ENCODE data around the gene SPNS2. TPM values are rescaled to one million over a fixed set of nuclear protein-coding genes. Genes with fewer than 3 reads are reported as not detected.
"Not testable (repeated sequence)": the region's sequence is repeated elsewhere in the genome, so short reads cannot be mapped to it uniquely, and the experiment has no call there.

SPNS2 gene
- total and polyA plus RNA-seq, 4 donors = 17.7 to 67.3 (median 41.5) TPM

- WGBS (ENCODE audit: insufficient coverage) = 36% methylated on average over 17 of the region's 18 CpGs
- no peaks in the 10 kb centered on the region for H3K27me3 ChIP-seq (ENCODE audit: control insufficient read depth, insufficient read depth, low read length)
- no peaks in the 10 kb centered on the region for H3K36me3 ChIP-seq (ENCODE audit: control insufficient read depth, insufficient read depth, low read length)
- peaks cover 19% of the 10 kb centered on the region for H3K4me1 ChIP-seq (ENCODE audit: control insufficient read depth, insufficient read depth, low read length)
- no peak overlapping the region for H3K4me3 ChIP-seq (ENCODE audit: low read depth, low read length)
- no peaks in the 10 kb centered on the region for H3K9me3 ChIP-seq (ENCODE audit: control insufficient read depth, insufficient read depth, low read length)
- peak overlapping the region; percentile 80 for H3K27ac ChIP-seq (ENCODE audit: low read depth, low read length)
- DNase-seq (ENCODE audit: low read depth in 4 of 6, low spot score in 6 of 6) = peak in 1 of 6 donors; percentile 8
Observed at GRCh38 chr17:4576729-4577322, 78.1 kb downstream of the SPNS2 start.

GRCh38 chr17:4577386-4577993, 78.8 kb downstream of the SPNS2 start:
- peak overlapping the region; percentile 80 for H3K27ac ChIP-seq (ENCODE audit: low read depth, low read length)
- H3K36me3 ChIP-seq (ENCODE audit: control insufficient read depth, insufficient read depth, low read length) = no peaks in the 10 kb centered on the region
- no peak overlapping the region for H3K4me3 ChIP-seq (ENCODE audit: low read depth, low read length)
- H3K27me3 ChIP-seq (ENCODE audit: control insufficient read depth, insufficient read depth, low read length) = no peaks in the 10 kb centered on the region
- H3K9me3 ChIP-seq (ENCODE audit: control insufficient read depth, insufficient read depth, low read length) = no peaks in the 10 kb centered on the region
- WGBS (ENCODE audit: insufficient coverage) = no CpG with 5 or more reads among the region's 8 CpGs
- peaks cover 19% of the 10 kb centered on the region for H3K4me1 ChIP-seq (ENCODE audit: control insufficient read depth, insufficient read depth, low read length)
- DNase-seq (ENCODE audit: low read depth in 4 of 6, low spot score in 6 of 6) = no peak

- not testable (repeated sequence) for DNase-seq (ENCODE audit: low read depth in 4 of 6, low spot score in 6 of 6); H3K36me3 ChIP-seq (ENCODE audit: control insufficient read depth, insufficient read depth, low read length); H3K27ac ChIP-seq (ENCODE audit: low read depth, low read length); H3K4me3 ChIP-seq (ENCODE audit: low read depth, low read length); H3K9me3 ChIP-seq (ENCODE audit: control insufficient read depth, insufficient read depth, low read length); H3K27me3 ChIP-seq (ENCODE audit: control insufficient read depth, insufficient read depth, low read length)
- WGBS (ENCODE audit: insufficient coverage) = 100% methylated on average over 3 of the region's 24 CpGs
- peaks cover 19% of the 10 kb centered on the region for H3K4me1 ChIP-seq (ENCODE audit: control insufficient read depth, insufficient read depth, low read length)
Observed at GRCh38 chr17:4578349-4578748, 79.7 kb downstream of the SPNS2 start.

GRCh38 chr17:4579678-4580077, 81.0 kb downstream of the SPNS2 start:
- Histone ChIP-seq H3K9me3 (ENCODE audit: control insufficient read depth, insufficient read depth, low read length) (no peaks in the 10 kb centered on the region), H3K36me3 (ENCODE audit: control insufficient read depth, insufficient read depth, low read length) (no peaks in the 10 kb centered on the region), H3K27me3 (ENCODE audit: control insufficient read depth, insufficient read depth, low read length) (peaks cover 7% of the 10 kb centered on the region), H3K27ac (ENCODE audit: low read depth, low read length) (no peak overlapping the region), H3K4me1 (ENCODE audit: control insufficient read depth, insufficient read depth, low read length) (peaks cover 28% of the 10 kb centered on the region), H3K4me3 (ENCODE audit: low read depth, low read length) (no peak overlapping the region)
- 94% methylated on average over 8 of the region's 11 CpGs for WGBS (ENCODE audit: insufficient coverage)
- DNase-seq (ENCODE audit: low read depth in 4 of 6, low spot score in 6 of 6) = no peak

GRCh38 chr17:4580291-4580690, 81.6 kb downstream of the SPNS2 start:
- Histone ChIP-seq H3K27me3 (ENCODE audit: control insufficient read depth, insufficient read depth, low read length) (peaks cover 12% of the 10 kb centered on the region), H3K4me1 (ENCODE audit: control insufficient read depth, insufficient read depth, low read length) (peaks cover 32% of the 10 kb centered on the region), H3K27ac (ENCODE audit: low read depth, low read length) (no peak overlapping the region), H3K4me3 (ENCODE audit: low read depth, low read length) (no peak overlapping the region), H3K36me3 (ENCODE audit: control insufficient read depth, insufficient read depth, low read length) (no peaks in the 10 kb centered on the region), H3K9me3 (ENCODE audit: control insufficient read depth, insufficient read depth, low read length) (no peaks in the 10 kb centered on the region)
- WGBS (ENCODE audit: insufficient coverage) = 74% methylated on average over 5 of the region's 7 CpGs
- no peak for DNase-seq (ENCODE audit: low read depth in 4 of 6, low spot score in 6 of 6)

GRCh38 chr17:4582101-4582501, 83.4 kb downstream of the SPNS2 start:
- no peak overlapping the region for H3K27ac ChIP-seq (ENCODE audit: low read depth, low read length)
- no peaks in the 10 kb centered on the region for H3K9me3 ChIP-seq (ENCODE audit: control insufficient read depth, insufficient read depth, low read length)
- peaks cover 16% of the 10 kb centered on the region for H3K27me3 ChIP-seq (ENCODE audit: control insufficient read depth, insufficient read depth, low read length)
- no peaks in the 10 kb centered on the region for H3K36me3 ChIP-seq (ENCODE audit: control insufficient read depth, insufficient read depth, low read length)
- 53% methylated on average over 7 of the region's 7 CpGs for WGBS (ENCODE audit: insufficient coverage)
- peaks cover 23% of the 10 kb centered on the region for H3K4me1 ChIP-seq (ENCODE audit: control insufficient read depth, insufficient read depth, low read length)
- DNase-seq (ENCODE audit: low read depth in 4 of 6, low spot score in 6 of 6) = no peak
- H3K4me3 ChIP-seq (ENCODE audit: low read depth, low read length) = no peak overlapping the region

- Histone ChIP-seq H3K27ac (ENCODE audit: low read depth, low read length) (no peak overlapping the region), H3K9me3 (ENCODE audit: control insufficient read depth, insufficient read depth, low read length) (no peaks in the 10 kb centered on the region), H3K4me3 (ENCODE audit: low read depth, low read length) (no peak overlapping the region), H3K27me3 (ENCODE audit: control insufficient read depth, insufficient read depth, low read length) (peaks cover 16% of the 10 kb centered on the region), H3K36me3 (ENCODE audit: control insufficient read depth, insufficient read depth, low read length) (no peaks in the 10 kb centered on the region), H3K4me1 (ENCODE audit: control insufficient read depth, insufficient read depth, low read length) (peaks cover 18% of the 10 kb centered on the region)
- WGBS (ENCODE audit: insufficient coverage) = 89% methylated on average over 6 of the region's 8 CpGs
- no peak for DNase-seq (ENCODE audit: low read depth in 4 of 6, low spot score in 6 of 6)
Observed at GRCh38 chr17:4582691-4583090, 84.0 kb downstream of the SPNS2 start.

- Histone ChIP-seq H3K36me3 (ENCODE audit: control insufficient read depth, insufficient read depth, low read length) (no peaks in the 10 kb centered on the region), H3K27me3 (ENCODE audit: control insufficient read depth, insufficient read depth, low read length) (peaks cover 16% of the 10 kb centered on the region), H3K4me3 (ENCODE audit: low read depth, low read length) (no peak overlapping the region), H3K4me1 (ENCODE audit: control insufficient read depth, insufficient read depth, low read length) (peaks cover 18% of the 10 kb centered on the region), H3K9me3 (ENCODE audit: control insufficient read depth, insufficient read depth, low read length) (no peaks in the 10 kb centered on the region), H3K27ac (ENCODE audit: low read depth, low read length) (no peak overlapping the region)
- 83% methylated on average over 2 of the region's 3 CpGs for WGBS (ENCODE audit: insufficient coverage)
- DNase-seq (ENCODE audit: low read depth in 4 of 6, low spot score in 6 of 6) = no peak
Observed at GRCh38 chr17:4583206-4583605, 84.5 kb downstream of the SPNS2 start.

- H3K4me1 ChIP-seq (ENCODE audit: control insufficient read depth, insufficient read depth, low read length) = peaks cover 18% of the 10 kb centered on the region
- DNase-seq (ENCODE audit: low read depth in 4 of 6, low spot score in 6 of 6) = peak in 2 of 6 donors; percentile 74 to 89
- peaks cover 16% of the 10 kb centered on the region for H3K27me3 ChIP-seq (ENCODE audit: control insufficient read depth, insufficient read depth, low read length)
- no peak overlapping the region for H3K27ac ChIP-seq (ENCODE audit: low read depth, low read length)
- H3K36me3 ChIP-seq (ENCODE audit: control insufficient read depth, insufficient read depth, low read length) = no peaks in the 10 kb centered on the region
- no peaks in the 10 kb centered on the region for H3K9me3 ChIP-seq (ENCODE audit: control insufficient read depth, insufficient read depth, low read length)
- WGBS (ENCODE audit: insufficient coverage) = 31% methylated on average over 6 of the region's 12 CpGs
- peak overlapping the region; percentile 62 for H3K4me3 ChIP-seq (ENCODE audit: low read depth, low read length)
Observed at GRCh38 chr17:4583782-4584100, 85.1 kb downstream of the SPNS2 start.
